Measurements from ENCODE around the gene RANGRF.

- no peak for TF ChIP-seq CTCF (conservative IDR thresholded peaks at IDR 0.05; ENCODE audit: low read depth, low read length)
- no peak for TF ChIP-seq EZH2 (IDR thresholded peaks at IDR 0.05; ENCODE audit: low read length, unreplicated experiment)
Observed at GRCh38 chr17:8300226-8300625, 11.8 kb downstream of the RANGRF start.
